LNCAP (cell line): Measurements from ENCODE around the gene EIF3I.

Experiments used
- CTCF ChIP-seq: fragments of 450-650 bp; IDR thresholded peaks from 2 replicates; pipeline ENCODE4 v1.5.1; 2017; ENCODE audit warnings: mild to moderate bottlenecking

EIF3I gene

GRCh38 chr1:32241001-32241763 is 19.0 kb downstream of the EIF3I start:
- no peak for TF ChIP-seq CTCF

GRCh38 chr1:32242341-32242851 is 20.2 kb downstream of the EIF3I start:
- TF ChIP-seq CTCF: no peak

- no peak for TF ChIP-seq CTCF
Measured at GRCh38 chr1:32246888-32247273, 24.7 kb downstream of the EIF3I start, which contains the start of gene FAM167B. FAM167B (plus strand) TSS chr1:32247222; CDS start chr1:32247422, 200 bp downstream.

GRCh38 chr1:32247452-32247851 is 25.2 kb downstream of the EIF3I start:
- no peak for TF ChIP-seq CTCF

GRCh38 chr1:32247983-32248889 is 26.0 kb downstream of the EIF3I start:
- TF ChIP-seq CTCF: peak; percentile 57

GRCh38 chr1:32249831-32250525 is 27.8 kb downstream of the EIF3I start:
- no peak for TF ChIP-seq CTCF
